Measurements from ENCODE around the gene MRPS6.
A peak's percentile ranks its signal among the peaks of the same experiment; 100 is the strongest.

MRPS6 gene

GRCh38 chr21:34039678-34040382 is 33.5 kb upstream of the MRPS6 start:
- Histone ChIP-seq H3K27me3 (ENCODE audit: control insufficient read depth in 1 of 2, insufficient read depth in 2 of 2, low read length in 2 of 2) (peaks cover 0 to 4% of the 10 kb centered on the region in 2 donors), H3K27ac (ENCODE audit: low read length) (no peak overlapping the region), H3K4me3 (ENCODE audit: low read length in 2 of 2) (no peak overlapping the region), H3K4me1 (ENCODE audit: control insufficient read depth, insufficient read depth, low read length) (peaks cover 4% of the 10 kb centered on the region), H3K36me3 (ENCODE audit: control insufficient read depth in 2 of 2, insufficient read depth in 2 of 2, low read length in 2 of 2) (no peaks in the 10 kb centered on the region), H3K9ac (ENCODE audit: low read length in 2 of 2) (no peak overlapping the region), H3K9me3 (ENCODE audit: control insufficient read depth in 2 of 2, low read length in 2 of 2) (no peaks in the 10 kb centered on the region)

DNA sequence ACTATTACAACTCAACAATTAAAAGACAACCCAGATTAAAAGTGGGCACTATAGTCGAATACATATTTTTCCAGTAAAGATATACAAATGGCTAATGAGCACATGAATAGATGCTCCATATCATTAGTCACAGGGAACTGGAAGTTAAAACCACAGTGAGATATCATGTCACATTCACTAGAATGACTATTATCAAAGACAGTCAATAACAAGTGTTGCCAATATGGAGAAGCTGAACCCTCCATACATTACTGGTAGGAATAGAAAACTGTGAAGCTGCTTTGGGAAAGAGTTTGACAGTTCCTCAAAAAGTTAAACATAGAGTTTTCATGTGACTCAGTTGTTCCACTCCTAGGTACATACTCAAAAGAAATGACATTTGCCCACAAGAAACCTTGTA is 30.6 kb upstream of the MRPS6 start:
- Histone ChIP-seq H3K36me3 (ENCODE audit: control insufficient read depth in 2 of 2, insufficient read depth in 2 of 2, low read length in 2 of 2) (no peaks in the 10 kb centered on the region), H3K27me3 (ENCODE audit: control insufficient read depth in 1 of 2, insufficient read depth in 2 of 2, low read length in 2 of 2) (no peaks in the 10 kb centered on the region), H3K4me3 (ENCODE audit: low read length in 2 of 2) (no peak overlapping the region), H3K27ac (ENCODE audit: low read length) (no peak overlapping the region), H3K9ac (ENCODE audit: low read length in 2 of 2) (no peak overlapping the region), H3K9me3 (ENCODE audit: control insufficient read depth in 2 of 2, low read length in 2 of 2) (no peaks in the 10 kb centered on the region), H3K4me1 (ENCODE audit: control insufficient read depth, insufficient read depth, low read length) (peaks cover 4% of the 10 kb centered on the region)

DNA sequence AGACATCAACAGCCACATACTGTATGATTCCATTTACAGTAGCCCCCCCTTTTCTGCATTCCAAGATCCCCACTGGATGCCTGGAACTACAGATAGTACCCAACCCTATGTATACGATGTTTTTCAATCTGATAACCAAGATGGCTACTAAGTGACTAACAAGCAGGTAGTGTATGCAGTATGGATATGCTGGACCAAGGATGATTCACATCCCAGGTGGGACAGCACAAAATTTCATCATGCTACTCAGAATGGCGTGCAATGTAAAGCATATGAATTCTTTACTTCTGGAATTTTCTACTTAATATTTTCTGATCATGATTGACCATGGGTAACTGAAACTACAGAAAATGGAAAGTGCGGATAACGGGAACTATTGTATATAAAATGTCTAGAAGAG is 30.0 kb upstream of the MRPS6 start:
- Histone ChIP-seq H3K9me3 (ENCODE audit: control insufficient read depth in 2 of 2, low read length in 2 of 2) (no peaks in the 10 kb centered on the region), H3K36me3 (ENCODE audit: control insufficient read depth in 2 of 2, insufficient read depth in 2 of 2, low read length in 2 of 2) (no peaks in the 10 kb centered on the region), H3K4me3 (ENCODE audit: low read length in 2 of 2) (no peak overlapping the region), H3K9ac (ENCODE audit: low read length in 2 of 2) (no peak overlapping the region), H3K27ac (ENCODE audit: low read length) (no peak overlapping the region), H3K4me1 (ENCODE audit: control insufficient read depth, insufficient read depth, low read length) (peaks cover 4% of the 10 kb centered on the region), H3K27me3 (ENCODE audit: control insufficient read depth in 1 of 2, insufficient read depth in 2 of 2, low read length in 2 of 2) (no peaks in the 10 kb centered on the region)

GRCh38 chr21:34046917-34047316 is 26.5 kb upstream of the MRPS6 start:
- Histone ChIP-seq H3K36me3 (ENCODE audit: control insufficient read depth in 2 of 2, insufficient read depth in 2 of 2, low read length in 2 of 2) (no peaks in the 10 kb centered on the region), H3K27me3 (ENCODE audit: control insufficient read depth in 1 of 2, insufficient read depth in 2 of 2, low read length in 2 of 2) (no peaks in the 10 kb centered on the region)

GRCh38 chr21:34047835-34048234 is 25.5 kb upstream of the MRPS6 start:
- no peaks in the 10 kb centered on the region for H3K36me3 ChIP-seq (ENCODE audit: control insufficient read depth in 2 of 2, insufficient read depth in 2 of 2, low read length in 2 of 2)
- no peak overlapping the region for H3K9ac ChIP-seq (ENCODE audit: low read length in 2 of 2)
- H3K27ac ChIP-seq (ENCODE audit: low read length) = no peak overlapping the region
- no peaks in the 10 kb centered on the region for H3K27me3 ChIP-seq (ENCODE audit: control insufficient read depth in 1 of 2, insufficient read depth in 2 of 2, low read length in 2 of 2)
- H3K4me1 ChIP-seq (ENCODE audit: control insufficient read depth, insufficient read depth, low read length) = no peaks in the 10 kb centered on the region
- H3K9me3 ChIP-seq (ENCODE audit: control insufficient read depth in 2 of 2, low read length in 2 of 2) = no peaks in the 10 kb centered on the region
- H3K4me3 ChIP-seq (ENCODE audit: low read length in 2 of 2) = no peak overlapping the region

More at GRCh38 chr21:34046917-34047316, 26.5 kb upstream of the MRPS6 start:
- Histone ChIP-seq H3K4me1 (ENCODE audit: control insufficient read depth, insufficient read depth, low read length) (no peaks in the 10 kb centered on the region), H3K27ac (ENCODE audit: low read length) (no peak overlapping the region), H3K4me3 (ENCODE audit: low read length in 2 of 2) (no peak overlapping the region), H3K9me3 (ENCODE audit: control insufficient read depth in 2 of 2, low read length in 2 of 2) (no peaks in the 10 kb centered on the region), H3K9ac (ENCODE audit: low read length in 2 of 2) (no peak overlapping the region)

DNA sequence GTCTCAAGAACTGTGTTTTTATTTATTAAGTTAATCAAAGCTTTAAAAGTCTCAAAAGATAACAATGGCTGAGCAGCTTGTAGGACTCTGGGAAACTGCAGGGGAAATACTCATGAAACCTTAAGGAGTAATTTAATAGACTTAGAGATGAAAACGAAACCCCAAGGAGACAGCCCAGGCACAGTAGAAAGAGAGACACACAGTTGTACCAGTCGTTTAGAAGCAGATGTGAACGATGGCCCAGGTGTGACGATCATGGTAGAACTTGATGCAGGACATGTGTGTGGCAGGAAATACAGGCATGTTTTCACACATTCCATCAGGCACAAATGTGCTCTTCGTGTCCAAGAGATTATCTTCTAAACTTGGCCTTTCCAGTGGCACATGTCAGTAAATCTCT is 21.2 kb upstream of the MRPS6 start:
- Histone ChIP-seq H3K27ac (ENCODE audit: low read length) (no peak overlapping the region), H3K4me1 (ENCODE audit: control insufficient read depth, insufficient read depth, low read length) (no peaks in the 10 kb centered on the region), H3K9ac (ENCODE audit: low read length in 2 of 2) (no peak overlapping the region), H3K36me3 (ENCODE audit: control insufficient read depth in 2 of 2, insufficient read depth in 2 of 2, low read length in 2 of 2) (no peaks in the 10 kb centered on the region), H3K27me3 (ENCODE audit: control insufficient read depth in 1 of 2, insufficient read depth in 2 of 2, low read length in 2 of 2) (no peaks in the 10 kb centered on the region), H3K9me3 (ENCODE audit: control insufficient read depth in 2 of 2, low read length in 2 of 2) (no peaks in the 10 kb centered on the region), H3K4me3 (ENCODE audit: low read length in 2 of 2) (no peak overlapping the region)

DNA sequence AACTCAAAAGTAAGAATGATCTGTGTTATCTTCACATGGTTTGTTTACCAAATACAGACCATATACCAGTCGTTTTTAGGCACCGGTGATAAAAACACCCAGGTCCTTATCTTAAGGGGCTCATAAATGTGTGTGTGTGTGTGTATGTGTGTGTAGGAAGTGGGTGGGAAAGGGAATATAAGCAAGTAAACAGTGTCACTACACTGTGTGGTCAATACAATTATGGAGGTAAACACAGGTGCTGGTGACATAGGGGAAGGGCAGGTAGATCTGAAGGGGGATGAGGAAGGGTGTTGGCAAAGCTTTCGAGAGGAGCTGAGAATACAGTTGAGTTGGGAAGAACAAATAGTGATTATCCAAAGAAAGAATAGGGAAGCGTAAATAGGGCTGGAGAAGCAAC is 19.1 kb upstream of the MRPS6 start:
- no peak overlapping the region for H3K4me3 ChIP-seq (ENCODE audit: low read length in 2 of 2)
- no peaks in the 10 kb centered on the region for H3K4me1 ChIP-seq (ENCODE audit: control insufficient read depth, insufficient read depth, low read length)
- no peaks in the 10 kb centered on the region for H3K36me3 ChIP-seq (ENCODE audit: control insufficient read depth in 2 of 2, insufficient read depth in 2 of 2, low read length in 2 of 2)
- no peaks in the 10 kb centered on the region for H3K9me3 ChIP-seq (ENCODE audit: control insufficient read depth in 2 of 2, low read length in 2 of 2)
- H3K9ac ChIP-seq (ENCODE audit: low read length in 2 of 2) = no peak overlapping the region
- no peak overlapping the region for H3K27ac ChIP-seq (ENCODE audit: low read length)
- no peaks in the 10 kb centered on the region for H3K27me3 ChIP-seq (ENCODE audit: control insufficient read depth in 1 of 2, insufficient read depth in 2 of 2, low read length in 2 of 2)

DNA sequence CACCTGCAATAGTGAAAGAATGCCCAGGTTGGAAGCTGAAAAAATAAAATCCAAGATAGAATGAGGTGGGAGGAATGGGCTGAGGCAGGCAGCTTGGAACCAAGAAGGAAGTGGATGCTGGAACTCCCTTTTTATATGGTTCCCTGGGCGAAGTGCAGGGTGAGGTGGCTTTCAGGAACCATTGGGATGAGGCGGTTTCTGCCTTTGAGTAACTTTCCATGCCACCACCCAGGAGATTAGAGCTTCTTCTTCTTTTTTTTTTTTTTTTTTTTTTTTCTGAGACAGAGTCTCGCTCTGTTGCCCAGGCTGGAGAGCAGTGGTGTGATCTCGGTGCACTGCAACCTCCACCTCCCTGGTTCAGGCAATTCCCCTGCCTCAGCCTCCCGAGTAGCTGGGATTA is 17.8 kb upstream of the MRPS6 start:
- H3K4me3 ChIP-seq (ENCODE audit: low read length in 2 of 2) = no peak overlapping the region
- H3K27me3 ChIP-seq (ENCODE audit: control insufficient read depth in 1 of 2, insufficient read depth in 2 of 2, low read length in 2 of 2) = no peaks in the 10 kb centered on the region

GRCh38 chr21:34061983-34062382 is 11.4 kb upstream of the MRPS6 start:
- no peaks in the 10 kb centered on the region for H3K27me3 ChIP-seq (ENCODE audit: control insufficient read depth in 1 of 2, insufficient read depth in 2 of 2, low read length in 2 of 2)
- H3K36me3 ChIP-seq (ENCODE audit: control insufficient read depth in 2 of 2, insufficient read depth in 2 of 2, low read length in 2 of 2) = no peaks in the 10 kb centered on the region
- no peaks in the 10 kb centered on the region for H3K9me3 ChIP-seq (ENCODE audit: control insufficient read depth in 2 of 2, low read length in 2 of 2)
- no peak overlapping the region for H3K9ac ChIP-seq (ENCODE audit: low read length in 2 of 2)
- H3K4me1 ChIP-seq (ENCODE audit: control insufficient read depth, insufficient read depth, low read length) = no peaks in the 10 kb centered on the region
- H3K4me3 ChIP-seq (ENCODE audit: low read length in 2 of 2) = no peak overlapping the region
- no peak overlapping the region for H3K27ac ChIP-seq (ENCODE audit: low read length)

More for the DNA sequence above, 17.8 kb upstream of the MRPS6 start:
- no peak overlapping the region for H3K27ac ChIP-seq (ENCODE audit: low read length)
- H3K4me1 ChIP-seq (ENCODE audit: control insufficient read depth, insufficient read depth, low read length) = no peaks in the 10 kb centered on the region
- H3K9ac ChIP-seq (ENCODE audit: low read length in 2 of 2) = no peak overlapping the region
- H3K36me3 ChIP-seq (ENCODE audit: control insufficient read depth in 2 of 2, insufficient read depth in 2 of 2, low read length in 2 of 2) = no peaks in the 10 kb centered on the region
- H3K9me3 ChIP-seq (ENCODE audit: control insufficient read depth in 2 of 2, low read length in 2 of 2) = no peaks in the 10 kb centered on the region

GRCh38 chr21:34065027-34065426 is 8.4 kb upstream of the MRPS6 start:
- Histone ChIP-seq H3K4me1 (ENCODE audit: control insufficient read depth, insufficient read depth, low read length) (no peaks in the 10 kb centered on the region), H3K27ac (ENCODE audit: low read length) (no peak overlapping the region), H3K36me3 (ENCODE audit: control insufficient read depth in 2 of 2, insufficient read depth in 2 of 2, low read length in 2 of 2) (no peaks in the 10 kb centered on the region), H3K27me3 (ENCODE audit: control insufficient read depth in 1 of 2, insufficient read depth in 2 of 2, low read length in 2 of 2) (no peaks in the 10 kb centered on the region), H3K9me3 (ENCODE audit: control insufficient read depth in 2 of 2, low read length in 2 of 2) (no peaks in the 10 kb centered on the region), H3K9ac (ENCODE audit: low read length in 2 of 2) (no peak overlapping the region), H3K4me3 (ENCODE audit: low read length in 2 of 2) (no peak overlapping the region)

- Histone ChIP-seq H3K9me3 (ENCODE audit: control insufficient read depth in 2 of 2, low read length in 2 of 2) (no peaks in the 10 kb centered on the region), H3K27me3 (ENCODE audit: control insufficient read depth in 1 of 2, insufficient read depth in 2 of 2, low read length in 2 of 2) (no peaks in the 10 kb centered on the region), H3K27ac (ENCODE audit: low read length) (peak overlapping the region; percentile 64), H3K9ac (ENCODE audit: low read length in 2 of 2) (no peak overlapping the region), H3K4me1 (ENCODE audit: control insufficient read depth, insufficient read depth, low read length) (peaks cover 13% of the 10 kb centered on the region), H3K4me3 (ENCODE audit: low read length in 2 of 2) (no peak overlapping the region), H3K36me3 (ENCODE audit: control insufficient read depth in 2 of 2, insufficient read depth in 2 of 2, low read length in 2 of 2) (no peaks in the 10 kb centered on the region)
These were observed 1.7 kb upstream of the MRPS6 start for GRCh38 chr21:34071683-34072082.
